Natural killer cell treated with Interleukin-12 subunit alpha and Interleukin-12 subunit beta and Interleukin-15 and Interleukin-18, amount 100 ng/mL, for 72 hours (primary cell): ENCODE results near the gene DDX20. TPM values are rescaled to one million over a fixed set of nuclear protein-coding genes. Genes with fewer than 3 reads are reported as not detected.
A peak's percentile ranks its signal among the peaks of the same experiment; 100 is the strongest.

Experiments
- ATAC-seq, 2 donors: fragments of 150-1000 bp; cut with Tn5 transposase in 1 of 2; sonication (Bioruptor Pico), chemical (Tn5 transposase) in 1 of 2; 2 replicates each; pipeline ENCODE4 v1.10.0; 2021
- DNase-seq: peaks from one replicate; pipeline ENCODE4 v3.0.0; 2022; ENCODE audit warnings: low spot score
- H3K27ac Mint-ChIP-seq, 2 donors: 1 replicate in 1 of 2; 2 replicates in 1 of 2; pipeline ENCODE4 v1.8.0; 2022; ENCODE audit warnings: mixed read lengths in 2 of 2, mild to moderate bottlenecking in 1 of 2, moderate library complexity in 1 of 2
- H3K27me3 Mint-ChIP-seq, 2 donors: 1 replicate in 1 of 2; 2 replicates in 1 of 2; pipeline ENCODE4 v1.8.0; 2022; ENCODE audit warnings: mixed read lengths in 2 of 2
- H3K36me3 Mint-ChIP-seq: one replicate; pipeline ENCODE4 v1.8.0; 2022; ENCODE audit warnings: mixed read lengths
- H3K4me1 Mint-ChIP-seq, 2 donors: 1 replicate in 1 of 2; 2 replicates in 1 of 2; pipeline ENCODE4 v1.8.0; 2022; ENCODE audit warnings: low read depth in 2 of 2, mixed read lengths in 2 of 2, mild to moderate bottlenecking in 1 of 2
- H3K4me3 Mint-ChIP-seq: one replicate; pipeline ENCODE4 v1.8.0; 2022; ENCODE audit warnings: mixed read lengths
- H3K9me3 Mint-ChIP-seq: 2 replicates; pipeline ENCODE4 v1.8.0; 2022; ENCODE audit warnings: mixed read lengths
- total RNA-seq, 2 donors: library from RNA; stranded (reverse); gene quantifications; one replicate each; pipeline ENCODE4 v1.2.3, GENCODE V29; 2022

The DDX20 gene
- total RNA-seq, 2 donors from 2014 or later, result 18.5 to 22.7 TPM

DNA sequence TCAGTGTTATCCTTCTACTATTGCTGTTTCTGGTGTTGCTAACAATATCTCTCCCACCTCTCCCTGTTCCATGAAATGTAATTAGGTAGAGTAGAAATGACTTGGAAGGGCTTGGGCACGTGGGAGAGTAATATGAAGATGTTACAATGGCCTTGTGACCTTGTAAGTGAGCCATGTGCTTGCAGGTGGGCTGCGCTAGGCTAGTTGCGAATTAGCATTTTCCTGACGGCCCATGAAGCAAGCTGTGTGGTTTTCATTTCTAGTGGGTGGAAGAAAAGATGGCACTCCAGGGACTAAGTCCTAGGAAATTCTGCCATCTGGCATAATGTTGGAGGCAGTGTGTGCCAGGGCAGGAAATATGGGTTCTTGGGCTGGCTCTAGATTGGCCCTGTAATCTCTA, 7.8 kb upstream of the DDX20 start:
- Mint-ChIP-seq H3K36me3 (no peaks in the 10 kb centered on the region), H3K4me3 (no peak overlapping the region), H3K27ac (no peak overlapping the region), H3K27me3 (peaks cover 0 to 3% of the 10 kb centered on the region in 2 donors), H3K9me3 (no peaks in the 10 kb centered on the region), H3K4me1 (peaks cover 6 to 7% of the 10 kb centered on the region in 2 donors)
- ATAC-seq, result no peak
- no peak for DNase-seq

DNA sequence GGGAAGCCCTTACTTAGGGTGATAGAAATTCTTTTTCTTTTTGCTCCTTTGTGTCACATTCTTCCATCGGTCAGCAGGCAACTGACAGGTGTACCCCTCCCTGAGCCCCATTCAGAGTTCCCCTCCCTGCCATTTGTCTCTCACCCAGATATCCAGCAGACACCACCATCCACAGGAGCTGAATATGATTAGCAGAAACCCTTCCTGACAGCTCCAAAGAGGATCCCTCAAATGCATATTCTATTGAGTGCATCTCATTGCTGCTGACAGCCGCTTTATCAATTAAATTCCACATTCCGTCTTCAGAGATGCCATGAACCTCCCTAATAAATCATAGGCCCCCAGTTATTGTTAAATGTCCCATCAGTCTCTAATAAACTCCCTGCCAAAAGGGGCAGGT, 6.1 kb upstream of the DDX20 start:
- peaks cover 13% of the 10 kb centered on the region in 2 donors for H3K4me1 Mint-ChIP-seq
- H3K27me3 Mint-ChIP-seq, result no peaks in the 10 kb centered on the region
- no peak overlapping the region for H3K4me3 Mint-ChIP-seq
- no peaks in the 10 kb centered on the region for H3K9me3 Mint-ChIP-seq
- ATAC-seq, result no peak
- H3K36me3 Mint-ChIP-seq, result no peaks in the 10 kb centered on the region
- DNase-seq, result no peak
- no peak overlapping the region for H3K27ac Mint-ChIP-seq

DNA sequence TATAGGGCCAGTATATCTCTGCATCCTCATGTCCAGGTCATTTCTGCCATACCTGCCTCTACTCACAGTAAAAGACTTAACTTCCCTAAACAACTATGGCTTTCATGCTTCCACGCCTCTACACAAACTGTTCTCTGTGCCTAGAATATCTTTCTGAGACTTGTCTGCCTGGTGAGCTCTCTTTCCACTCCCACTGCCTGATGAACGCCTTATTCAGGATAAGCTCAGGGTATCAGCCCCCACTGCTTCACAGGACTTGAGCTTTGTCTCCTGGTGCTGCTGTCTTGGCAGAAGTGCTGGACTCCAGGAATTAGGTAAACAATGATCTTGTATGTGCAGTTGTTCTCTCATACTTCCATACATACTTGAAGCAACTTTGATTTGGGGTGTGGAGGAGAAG, 4.8 kb upstream of the DDX20 start:
- Mint-ChIP-seq H3K4me3 (no peak overlapping the region), H3K36me3 (no peaks in the 10 kb centered on the region), H3K27ac (no peak overlapping the region), H3K9me3 (no peaks in the 10 kb centered on the region), H3K27me3 (no peaks in the 10 kb centered on the region), H3K4me1 (peaks cover 19 to 20% of the 10 kb centered on the region in 2 donors)
- ATAC-seq (no peak), DNase-seq (no peak)

DNA sequence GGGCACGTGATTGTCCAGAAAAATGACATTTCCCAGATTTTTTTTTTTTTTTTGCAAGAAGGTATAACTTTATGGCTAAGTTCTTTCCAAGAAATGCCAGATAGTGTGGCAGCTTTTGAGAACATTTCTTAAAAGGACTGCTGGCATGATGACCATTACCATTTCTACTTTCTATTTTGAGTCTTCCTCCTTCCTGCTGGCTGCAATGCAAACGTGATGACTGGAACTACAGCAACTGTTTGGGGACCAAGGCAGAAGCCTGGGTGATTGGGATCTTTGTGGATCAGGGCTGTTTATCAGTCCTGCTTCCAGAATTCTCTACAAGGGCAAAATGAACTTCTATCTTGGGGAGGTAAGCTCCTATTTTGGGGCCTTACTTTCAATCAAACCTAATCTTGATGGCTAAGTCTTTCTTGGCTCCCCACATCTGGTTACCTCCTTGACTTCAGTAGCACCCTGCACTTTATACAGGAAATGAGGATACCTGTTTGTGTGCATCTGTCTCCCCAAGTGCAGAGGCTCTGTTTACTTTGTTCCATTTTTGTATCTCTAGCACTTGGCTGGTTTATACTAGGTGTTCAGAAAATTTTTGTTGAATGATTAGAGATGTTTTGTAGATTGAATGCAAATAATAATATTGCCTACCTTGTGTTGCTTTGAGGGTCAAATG, 3.7 kb upstream of the DDX20 start:
- H3K4me3 Mint-ChIP-seq, result no peak overlapping the region
- no peaks in the 10 kb centered on the region for H3K9me3 Mint-ChIP-seq
- ATAC-seq, result no peak
- H3K27me3 Mint-ChIP-seq, result no peaks in the 10 kb centered on the region
- H3K27ac Mint-ChIP-seq, result no peak overlapping the region
- peaks cover 26 to 28% of the 10 kb centered on the region in 2 donors for H3K4me1 Mint-ChIP-seq
- no peaks in the 10 kb centered on the region for H3K36me3 Mint-ChIP-seq
- no peak for DNase-seq

DNA sequence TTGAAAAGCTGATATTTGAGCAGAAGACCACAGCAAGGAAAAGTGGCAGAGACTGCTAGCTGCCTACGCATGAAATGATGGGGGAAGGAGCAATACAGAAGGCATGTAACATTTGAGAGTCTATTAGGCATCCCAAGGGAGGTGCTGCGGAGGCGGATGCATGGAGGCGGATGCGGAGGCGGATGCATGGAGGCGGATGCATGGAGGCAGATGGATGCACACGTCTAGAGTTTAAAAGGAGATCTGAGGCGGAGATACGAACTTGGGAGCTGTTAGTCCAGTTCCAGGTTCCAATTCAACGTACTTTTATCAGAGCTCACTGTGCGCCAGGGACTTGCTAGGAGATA, 744 bp upstream of the DDX20 start:
- Mint-ChIP-seq H3K4me1 (peaks cover 27 to 30% of the 10 kb centered on the region in 2 donors), H3K9me3 (no peaks in the 10 kb centered on the region)

DNA sequence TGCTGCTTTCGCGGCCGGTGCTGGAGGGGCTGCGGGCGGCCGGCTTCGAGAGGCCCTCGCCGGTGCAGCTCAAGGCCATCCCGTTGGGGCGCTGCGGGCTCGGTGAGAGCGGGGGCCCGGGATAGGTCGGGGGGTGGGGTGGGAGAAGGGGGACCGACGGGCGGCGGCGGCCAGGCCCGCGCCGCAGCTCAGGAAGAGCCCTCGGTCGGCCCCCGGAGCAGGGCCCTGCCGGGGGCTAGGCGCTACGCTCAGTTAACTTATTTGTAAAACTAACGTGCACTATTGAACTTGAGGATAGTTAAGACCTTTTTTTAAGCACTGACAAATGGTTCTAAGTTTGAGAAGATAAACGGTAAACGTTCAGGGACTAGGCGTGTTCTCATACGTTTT, 418 bp downstream of the DDX20 start:
- H3K9me3 Mint-ChIP-seq, result no peaks in the 10 kb centered on the region
- DNase-seq (no peak), ATAC-seq (peak; percentile 46 to 52)
- H3K27me3 Mint-ChIP-seq, result no peaks in the 10 kb centered on the region
- H3K36me3 Mint-ChIP-seq, result peaks cover 17% of the 10 kb centered on the region
- peak overlapping the region; percentile 92 for H3K4me3 Mint-ChIP-seq
- peak overlapping the region; percentile 91 for H3K27ac Mint-ChIP-seq
- H3K4me1 Mint-ChIP-seq, result peaks cover 27 to 32% of the 10 kb centered on the region in 2 donors

More for the DNA sequence above, 744 bp upstream of the DDX20 start:
- ATAC-seq, result peak in 1 of 2 donors; percentile 11
- peak overlapping the region; percentile 91 for H3K27ac Mint-ChIP-seq
- H3K36me3 Mint-ChIP-seq, result peaks cover 7% of the 10 kb centered on the region
- no peak for DNase-seq
- H3K27me3 Mint-ChIP-seq, result no peaks in the 10 kb centered on the region
- peak overlapping the region; percentile 92 for H3K4me3 Mint-ChIP-seq

DNA sequence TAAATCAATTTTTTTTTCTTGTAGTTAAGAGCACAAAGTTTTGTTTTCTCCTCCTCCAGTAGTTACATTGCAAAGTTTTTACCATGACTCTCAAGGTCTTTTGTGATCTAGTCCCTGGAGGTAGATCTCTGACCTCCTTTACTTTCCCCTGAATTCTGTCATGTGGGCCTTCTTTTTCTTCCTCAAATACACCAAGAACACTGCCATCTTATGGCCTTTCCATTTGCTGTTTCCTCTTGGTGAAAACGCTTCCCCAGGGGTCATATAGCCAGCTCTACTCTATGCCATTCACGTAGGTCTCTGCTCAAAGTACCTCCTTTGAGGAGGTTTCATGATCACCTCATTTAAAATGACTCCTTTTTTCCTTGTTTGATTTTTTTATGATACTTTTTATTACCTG, 2.7 kb downstream of the DDX20 start:
- Mint-ChIP-seq H3K4me1 (peaks cover 27 to 34% of the 10 kb centered on the region in 2 donors), H3K27me3 (no peaks in the 10 kb centered on the region), H3K27ac (peak overlapping the region; percentile 17 to 32), H3K4me3 (peak overlapping the region; percentile 46), H3K9me3 (no peaks in the 10 kb centered on the region), H3K36me3 (peaks cover 31% of the 10 kb centered on the region)
- ATAC-seq (no peak), DNase-seq (no peak)

DNA sequence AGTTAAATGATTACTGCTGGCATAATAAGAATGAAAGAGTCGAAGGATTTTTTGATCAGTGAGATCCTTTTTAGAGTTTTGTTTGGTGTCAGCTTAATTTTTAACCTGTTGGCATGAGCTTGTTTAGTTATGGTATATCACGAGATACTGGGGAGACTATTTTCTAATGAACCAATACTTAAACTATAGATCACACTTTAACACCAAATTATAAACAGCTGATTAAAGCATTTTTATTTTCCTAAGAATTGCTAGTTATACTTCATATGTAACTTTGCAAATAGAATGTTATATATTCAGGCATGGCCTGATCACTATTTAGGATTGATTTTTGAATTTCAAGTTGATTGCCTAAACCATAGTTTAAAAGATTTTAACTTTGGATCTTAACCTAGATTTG, 6.0 kb downstream of the DDX20 start:
- Mint-ChIP-seq H3K9me3 (no peaks in the 10 kb centered on the region), H3K27me3 (no peaks in the 10 kb centered on the region), H3K27ac (no peak overlapping the region), H3K4me1 (peaks cover 8 to 17% of the 10 kb centered on the region in 2 donors), H3K4me3 (no peak overlapping the region), H3K36me3 (peaks cover 40% of the 10 kb centered on the region)
- DNase-seq, result no peak
- ATAC-seq, result no peak

DNA sequence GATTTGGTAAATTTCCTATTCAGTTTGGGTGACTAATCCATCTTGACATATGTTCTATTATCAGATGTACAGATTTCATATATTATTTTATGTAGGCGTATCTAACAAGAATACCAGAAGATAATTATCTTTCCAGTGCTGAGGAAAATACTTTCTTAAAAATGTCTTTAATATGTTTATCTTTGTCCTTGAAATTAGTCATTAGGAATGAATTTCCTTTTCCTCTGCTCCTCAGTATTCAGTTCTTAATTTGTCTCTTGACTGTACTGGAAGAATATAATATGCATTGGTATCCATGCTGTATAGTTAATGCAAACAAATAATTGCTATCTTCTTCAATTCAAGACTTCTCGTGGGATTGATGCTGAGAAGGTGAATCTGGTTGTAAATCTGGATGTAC, 6.6 kb downstream of the DDX20 start:
- Mint-ChIP-seq H3K4me3 (no peak overlapping the region), H3K36me3 (peaks cover 40% of the 10 kb centered on the region), H3K4me1 (peaks cover 7 to 11% of the 10 kb centered on the region in 2 donors), H3K27me3 (no peaks in the 10 kb centered on the region), H3K9me3 (no peaks in the 10 kb centered on the region), H3K27ac (no peak overlapping the region)
- ATAC-seq (no peak), DNase-seq (no peak)

DNA sequence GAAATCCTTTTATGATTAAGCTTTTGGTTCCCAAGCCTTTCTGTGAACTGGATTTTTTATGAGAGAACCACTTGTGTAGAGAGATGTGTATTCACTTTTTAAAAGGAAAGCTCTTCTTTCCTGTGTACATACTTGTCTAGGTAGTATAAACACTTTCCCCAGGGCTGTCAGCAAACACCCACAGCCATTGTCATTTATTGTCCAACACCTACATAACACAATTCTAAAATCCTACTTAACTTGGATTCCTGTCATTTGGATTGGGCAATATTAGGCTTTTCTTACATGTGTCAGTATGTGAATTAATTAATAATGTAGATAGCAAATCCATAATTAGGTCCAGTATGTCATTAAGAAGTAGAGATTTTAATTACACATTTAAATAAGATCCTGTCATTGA, 12.3 kb downstream of the DDX20 start:
- Mint-ChIP-seq H3K4me3 (no peak overlapping the region), H3K27ac (no peak overlapping the region), H3K36me3 (peaks cover 10% of the 10 kb centered on the region)

DNA sequence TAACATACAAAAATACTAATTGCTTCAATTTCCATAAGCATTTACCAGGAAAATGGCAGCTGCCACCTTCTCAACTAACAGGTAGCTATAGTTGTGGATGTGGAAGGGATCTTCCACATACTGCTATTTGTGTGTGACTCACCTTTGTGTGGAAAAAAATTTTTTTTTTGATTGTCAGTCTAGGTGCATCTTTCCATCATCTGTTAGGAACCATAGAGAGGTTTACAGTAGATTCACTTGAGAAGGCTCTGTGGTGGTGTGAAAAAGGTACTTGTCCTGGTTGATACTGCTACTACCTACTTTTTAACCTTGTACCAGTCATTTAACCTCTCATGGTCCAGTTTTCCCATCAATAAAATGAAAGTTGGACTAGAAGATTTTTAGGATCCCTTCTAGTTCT, 12.9 kb downstream of the DDX20 start:
- DNase-seq, result no peak
- H3K4me3 Mint-ChIP-seq, result no peak overlapping the region
- no peaks in the 10 kb centered on the region for H3K27me3 Mint-ChIP-seq
- no peaks in the 10 kb centered on the region for H3K9me3 Mint-ChIP-seq
- no peaks in the 10 kb centered on the region for H3K4me1 Mint-ChIP-seq
- no peak overlapping the region for H3K27ac Mint-ChIP-seq
- peaks cover 9% of the 10 kb centered on the region for H3K36me3 Mint-ChIP-seq
- no peak for ATAC-seq

More for the DNA sequence above, 12.3 kb downstream of the DDX20 start:
- no peaks in the 10 kb centered on the region for H3K27me3 Mint-ChIP-seq
- no peaks in the 10 kb centered on the region for H3K9me3 Mint-ChIP-seq
- H3K4me1 Mint-ChIP-seq, result no peaks in the 10 kb centered on the region
- ATAC-seq (no peak), DNase-seq (no peak)

DNA sequence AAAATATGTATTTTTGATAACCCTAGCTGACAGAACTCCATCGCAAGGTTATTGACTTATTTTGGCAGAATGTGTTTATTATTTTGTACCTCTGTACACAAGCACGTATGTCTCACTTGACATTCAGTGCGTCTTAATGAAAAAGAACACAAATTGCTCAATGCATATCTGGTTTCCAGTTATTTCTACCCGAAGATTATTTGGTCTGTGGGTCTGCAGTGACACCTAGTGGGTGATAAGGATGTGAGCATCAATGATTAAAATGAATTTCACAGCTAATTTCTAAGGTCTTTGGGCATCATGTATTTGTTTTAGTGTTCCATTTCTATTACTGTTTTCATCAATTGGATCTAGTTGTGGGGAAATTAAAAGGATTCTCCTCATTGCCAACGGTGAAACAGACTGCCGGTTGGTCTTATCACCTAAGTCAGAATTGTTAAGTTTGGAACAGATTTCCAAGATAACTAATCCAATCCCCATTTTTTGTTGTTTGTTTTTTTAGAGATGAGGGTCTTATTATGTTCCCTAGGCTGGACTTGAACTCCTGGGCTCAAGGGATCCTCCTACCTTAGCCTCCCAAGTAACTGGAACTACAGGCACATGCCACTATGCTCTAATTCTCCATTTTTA, 13.9 kb downstream of the DDX20 start:
- no peaks in the 10 kb centered on the region for H3K9me3 Mint-ChIP-seq
- no peak for DNase-seq
- H3K36me3 Mint-ChIP-seq, result peaks cover 9% of the 10 kb centered on the region
- ATAC-seq, result no peak
- H3K4me1 Mint-ChIP-seq, result no peaks in the 10 kb centered on the region
- no peak overlapping the region for H3K4me3 Mint-ChIP-seq
- no peak overlapping the region for H3K27ac Mint-ChIP-seq
- H3K27me3 Mint-ChIP-seq, result no peaks in the 10 kb centered on the region

DNA sequence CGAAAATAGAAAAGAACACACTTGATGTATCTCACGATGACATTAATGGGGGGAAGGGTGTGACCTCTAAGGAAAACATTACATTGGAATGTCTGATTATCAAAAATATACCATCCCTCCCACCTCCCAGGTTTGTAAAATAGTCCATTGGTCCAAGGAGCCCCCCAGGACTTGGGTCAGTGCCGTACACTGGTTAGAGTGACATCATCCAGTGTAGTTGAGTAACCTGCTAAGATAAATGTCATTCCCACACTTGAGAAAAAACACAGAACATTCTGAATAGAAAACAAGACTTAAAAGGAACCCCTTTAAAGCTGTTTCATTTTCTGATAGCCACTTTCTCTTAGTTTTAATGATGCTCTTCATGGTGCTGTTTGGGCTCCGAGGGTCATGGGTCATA, 15.2 kb downstream of the DDX20 start:
- H3K27me3 Mint-ChIP-seq, result no peaks in the 10 kb centered on the region
- no peak overlapping the region for H3K27ac Mint-ChIP-seq
- no peak for ATAC-seq
- no peak overlapping the region for H3K4me3 Mint-ChIP-seq
- no peak for DNase-seq
- H3K4me1 Mint-ChIP-seq, result no peaks in the 10 kb centered on the region
- H3K36me3 Mint-ChIP-seq, result peaks cover 5% of the 10 kb centered on the region
- no peaks in the 10 kb centered on the region for H3K9me3 Mint-ChIP-seq

DNA sequence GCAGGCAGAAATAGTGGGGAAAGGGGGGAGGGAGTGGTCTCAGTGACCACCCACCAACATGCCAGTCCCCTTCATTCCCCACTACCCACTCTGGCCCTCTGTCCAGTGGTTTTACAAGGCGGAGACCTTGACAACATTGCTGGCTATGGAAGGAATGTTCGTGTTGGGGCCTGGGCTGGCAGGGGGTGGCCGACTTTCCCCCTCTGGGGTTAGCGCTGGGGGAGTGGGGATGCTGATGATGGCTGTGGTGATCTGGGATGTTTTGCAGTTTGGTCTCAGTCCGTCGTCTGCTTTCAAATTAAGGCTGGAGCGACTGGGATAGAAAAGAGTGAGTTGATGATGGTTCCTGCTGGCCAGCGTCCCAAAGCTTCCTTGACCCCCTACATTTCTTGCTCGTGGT, 20.3 kb downstream of the DDX20 start:
- Mint-ChIP-seq H3K9me3 (no peaks in the 10 kb centered on the region), H3K4me3 (no peak overlapping the region), H3K4me1 (no peaks in the 10 kb centered on the region), H3K27ac (no peak overlapping the region), H3K27me3 (peaks cover 7 to 8% of the 10 kb centered on the region in 2 donors), H3K36me3 (no peaks in the 10 kb centered on the region)
- no peak for DNase-seq
- no peak for ATAC-seq

DNA sequence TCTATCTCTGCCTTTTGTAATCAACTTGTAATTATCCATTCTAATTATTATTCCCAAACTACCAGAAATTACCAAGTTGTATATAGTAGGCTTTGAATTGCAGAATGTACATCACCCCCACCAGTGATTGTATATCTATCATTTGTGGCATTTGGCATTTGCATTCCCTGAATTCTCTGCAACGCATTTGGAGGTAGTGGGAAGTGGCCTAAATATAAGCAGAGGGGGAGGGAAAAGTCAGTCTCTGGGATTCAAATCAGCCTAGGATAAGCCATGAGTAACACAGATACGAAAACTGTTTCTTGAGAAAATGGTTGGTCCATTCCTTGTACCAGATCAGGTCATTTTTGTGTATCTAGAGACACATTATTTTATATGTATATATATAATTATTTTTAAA, 20.7 kb downstream of the DDX20 start:
- no peak overlapping the region for H3K4me3 Mint-ChIP-seq
- H3K9me3 Mint-ChIP-seq, result no peaks in the 10 kb centered on the region
- no peaks in the 10 kb centered on the region for H3K4me1 Mint-ChIP-seq
- DNase-seq (no peak), ATAC-seq (no peak)
- H3K27ac Mint-ChIP-seq, result no peak overlapping the region
- peaks cover 7 to 8% of the 10 kb centered on the region in 2 donors for H3K27me3 Mint-ChIP-seq
- no peaks in the 10 kb centered on the region for H3K36me3 Mint-ChIP-seq
